LNCaP clone FGC (cell line): ENCODE data around the gene DCUN1D2.

Experiments used
- DNase-seq: peaks from one replicate; pipeline ENCODE4 v3.0.0-alpha.2; 2011; ENCODE audit warnings: low read depth
- H3K4me3 ChIP-seq: 2 replicates; pipeline ENCODE4 v1.5.1; 2011; ENCODE audit warnings: mild to moderate bottlenecking, low read depth, low read length, control low read depth
- CTCF ChIP-seq: IDR thresholded peaks from 2 replicates; pipeline ENCODE4 v1.5.1; 2012; ENCODE audit warnings: mild to moderate bottlenecking; ENCODE audit not compliant: control insufficient read depth, insufficient read depth; ENCODE audit errors: extremely low read depth

The DCUN1D2 gene

GRCh38 chr13:113433391-113433916 lies 57.1 kb downstream of the DCUN1D2 start:
- H3K4me3 ChIP-seq: no peak overlapping the region
- TF ChIP-seq CTCF: no peak

GRCh38 chr13:113432506-113433270 lies 57.8 kb downstream of the DCUN1D2 start:
- TF ChIP-seq CTCF: no peak
- no peak overlapping the region for H3K4me3 ChIP-seq
- DNase-seq: no peak

More at GRCh38 chr13:113433391-113433916, 57.1 kb downstream of the DCUN1D2 start:
- DNase-seq: no peak

GRCh38 chr13:113431171-113431570 lies 59.3 kb downstream of the DCUN1D2 start:
- no peak for DNase-seq
- H3K4me3 ChIP-seq: no peak overlapping the region
- no peak for TF ChIP-seq CTCF

GRCh38 chr13:113430378-113431110 lies 60.0 kb downstream of the DCUN1D2 start:
- no peak overlapping the region for H3K4me3 ChIP-seq
- TF ChIP-seq CTCF: no peak
- no peak for DNase-seq

- DNase-seq: no peak
- no peak for TF ChIP-seq CTCF
- no peak overlapping the region for H3K4me3 ChIP-seq
Observed at GRCh38 chr13:113429608-113429985, 60.9 kb downstream of the DCUN1D2 start.

GRCh38 chr13:113428871-113429607 lies 61.5 kb downstream of the DCUN1D2 start:
- DNase-seq: no peak
- TF ChIP-seq CTCF: no peak
- H3K4me3 ChIP-seq: no peak overlapping the region
